Bronchus fibroblast of lung (primary cell): ENCODE data around the gene ALDH1A1. TPM values are rescaled to one million over a fixed set of nuclear protein-coding genes. Genes with fewer than 3 reads are reported as not detected.

Experiments
- total RNA-seq: library from RNA; depleted of rRNA; stranded (reverse); fragments of >200 nt; gene quantifications from 2 replicates; pipeline ENCODE4 v1.2.3, GENCODE V29; 2015

The ALDH1A1 gene
- total RNA-seq = 0.17 TPM in 1 of 2 replicates, not detected in the other

DNA sequence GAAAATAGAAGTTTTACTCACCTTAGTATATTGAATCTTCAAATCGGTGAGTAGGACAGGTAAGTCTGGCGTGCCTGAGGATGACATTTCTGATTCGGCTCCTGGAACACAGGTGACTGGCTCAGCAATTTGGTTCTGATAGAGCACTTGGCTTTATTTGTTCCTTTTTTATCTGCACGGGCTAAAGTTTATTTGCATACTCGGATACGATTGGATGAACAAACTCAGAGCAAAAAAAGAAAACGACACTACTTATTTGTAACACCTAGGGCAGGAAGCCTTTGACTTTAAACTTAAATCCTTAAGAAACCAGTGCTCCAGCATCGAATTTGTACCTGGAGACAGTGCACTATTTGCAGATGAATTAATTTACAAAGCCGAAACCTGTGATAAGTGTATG, at the start of gene ALDH1A1:
ALDH1A1 (minus strand) TSS at position 140 of the 400 bp plus-strand sequence; CDS start at position 87, 53 bp downstream.

Other genes with a start within 250 kb of the ALDH1A1 start
- gene ANXA1, start 198.8 kb upstream of the ALDH1A1 start, total RNA-seq = 421 and 427 TPM in 2 replicates